Endothelial cell of umbilical vein (primary cell): ENCODE measurements around the gene KLLN. TPM values are rescaled to one million over a fixed set of nuclear protein-coding genes. Genes with fewer than 3 reads are reported as not detected.
A peak's percentile ranks its signal among the peaks of the same experiment; 100 is the strongest.

Experiments used
- BruUV-seq: library from RNA; stranded (reverse); fragments of 400-500 nt; replicated peaks from 2 replicates; lab custom pipeline; 2021; lab: Mats Ljungman, UMichigan
- CTCF ChIA-PET: fragments of 300-600, 350-600 bp; sonication (Branson Sonifier 250); formaldehyde crosslinking; loops from one replicate; lab custom pipeline; 2021; ENCODE audit warnings: antibody characterized with exemption, inconsistent platforms; lab: Charles Lee
- POLR2A ChIA-PET: fragments of 300-600, 350-600 bp; sonication (Branson Sonifier 250); formaldehyde crosslinking; loops from one replicate; lab custom pipeline; 2021; ENCODE audit warnings: antibody characterized with exemption, inconsistent platforms; lab: Charles Lee
- DNase-seq: peaks from one replicate; pipeline ENCODE4 v3.0.0-alpha.2; 2011; ENCODE audit warnings: low read depth, low spot score
- FAIRE-seq: peaks from 2 replicates; lab custom pipeline; 2011; peaks lifted over from hg19 to GRCh38; lab: Jason Lieb, UNC
- H2AFZ ChIP-seq: 2 replicates; pipeline ENCODE4 v1.6.0; 2012; ENCODE audit warnings: low read depth, low read length, control low read depth, inconsistent platforms
- H3K27ac ChIP-seq: 2 replicates; pipeline ENCODE4 v1.5.1; 2011; ENCODE audit warnings: low read depth, mild to moderate bottlenecking, control low read depth, low read length, moderate library complexity; ENCODE audit not compliant: insufficient read depth
- H3K27me3 ChIP-seq, 2 experiments: 2 replicates each; pipeline versions ENCODE4 v1.6.0 to v1.6.1; 2011; ENCODE audit warnings: low read length in 2 of 2, mixed read lengths in 1 of 2; ENCODE audit not compliant: control insufficient read depth in 2 of 2, insufficient read depth in 2 of 2
- H3K36me3 ChIP-seq, 2 experiments: 2 replicates in 1 of 2; 3 replicates in 1 of 2; pipeline ENCODE4 v1.5.1; 2011; ENCODE audit warnings: low read length in 2 of 2, mild to moderate bottlenecking in 1 of 2, moderate library complexity in 1 of 2; ENCODE audit not compliant: control insufficient read depth in 2 of 2, insufficient read depth in 2 of 2; ENCODE audit errors: extremely low read depth in 1 of 2
- H3K4me1 ChIP-seq: 3 replicates; pipeline ENCODE4 v1.5.1; 2011; ENCODE audit warnings: mild to moderate bottlenecking, low read length; ENCODE audit not compliant: control insufficient read depth, insufficient read depth; ENCODE audit errors: extremely low read depth
- H3K4me2 ChIP-seq: 2 replicates; pipeline ENCODE4 v1.6.1; 2011; ENCODE audit warnings: low read length, control low read depth, mixed read lengths; ENCODE audit not compliant: insufficient read depth
- H3K4me3 ChIP-seq, 3 experiments: fragments of 200-600 bp in 1 of 3; sonication (generic), shearing (Covaris generic) in 1 of 3; replicated peaks in 1 of 3; 2 replicates each; pipeline ENCODE4 v1.5.1; 2011 to 2016; ENCODE audit warnings: control low read depth in 3 of 3, low read length in 3 of 3, mild to moderate bottlenecking in 2 of 3, inconsistent platforms in 1 of 3, low read depth in 1 of 3, moderate library complexity in 1 of 3; ENCODE audit not compliant: insufficient read depth in 1 of 3
- H3K79me2 ChIP-seq: 2 replicates; pipeline ENCODE4 v1.6.0; 2012; ENCODE audit warnings: low read length, inconsistent platforms; ENCODE audit not compliant: control insufficient read depth, insufficient read depth
- H3K9ac ChIP-seq: replicated peaks from 2 replicates; pipeline ENCODE3; 2011; ENCODE audit warnings: low read length, control low read depth; ENCODE audit not compliant: insufficient read depth; ENCODE audit errors: extremely low read depth
- H3K9me1 ChIP-seq: replicated peaks from 3 replicates; pipeline ENCODE4 v1.6.0; 2011; ENCODE audit warnings: mild to moderate bottlenecking, low read length; ENCODE audit not compliant: control insufficient read depth, insufficient read depth; ENCODE audit errors: extremely low read depth
- H3K9me3 ChIP-seq: replicated peaks from 2 replicates; pipeline ENCODE4 v1.5.1; 2012; ENCODE audit warnings: low read length, inconsistent platforms; ENCODE audit not compliant: control insufficient read depth, insufficient read depth
- H4K20me1 ChIP-seq: replicated peaks from 2 replicates; pipeline ENCODE3; 2011; ENCODE audit warnings: mild to moderate bottlenecking, low read length; ENCODE audit not compliant: control insufficient read depth, insufficient read depth; ENCODE audit errors: extremely low read depth
- EZH2 ChIP-seq: IDR thresholded peaks from 2 replicates; pipeline ENCODE4 v1.6.1; 2012; ENCODE audit warnings: borderline replicate concordance, low read depth, mild to moderate bottlenecking, moderate library complexity, low read length, inconsistent platforms; ENCODE audit not compliant: severe bottlenecking
- FOS ChIP-seq: IDR thresholded peaks from 2 replicates; pipeline ENCODE4 v1.6.1; 2011; ENCODE audit warnings: mild to moderate bottlenecking, low read length, moderate library complexity, borderline replicate concordance; ENCODE audit not compliant: insufficient read depth
- GATA2 ChIP-seq: IDR thresholded peaks from 2 replicates; pipeline ENCODE4 v1.7.0; 2011; ENCODE audit warnings: low read depth, mild to moderate bottlenecking, moderate library complexity, mixed read lengths, low read length; ENCODE audit not compliant: insufficient read length, insufficient read depth
- JUN ChIP-seq: IDR thresholded peaks from 2 replicates; pipeline ENCODE4 v1.6.1; 2011; ENCODE audit warnings: borderline replicate concordance, low read depth; ENCODE audit not compliant: insufficient read length, insufficient read depth
- MYC ChIP-seq: IDR thresholded peaks from one replicate; pipeline ENCODE4 v1.6.1; 2011; ENCODE audit warnings: mild to moderate bottlenecking, low read depth, low read length
- POLR2A ChIP-seq: IDR thresholded peaks from 2 replicates; pipeline ENCODE4 v1.6.1; 2012; ENCODE audit warnings: low read depth, mild to moderate bottlenecking, control low read depth, low read length
- POLR2AphosphoS5 ChIP-seq: IDR thresholded peaks from 2 replicates; pipeline ENCODE4 v1.6.1; 2012; ENCODE audit warnings: low read depth, mild to moderate bottlenecking, control low read depth, low read length, moderate library complexity; ENCODE audit not compliant: insufficient read depth
- dilution Hi-C: fragments of 300-500 bp; cut with MboI; formaldehyde crosslinking; loops from one replicate; pipeline ENCODE4 v1.15.0; 2019; ENCODE audit warnings: low sequenced_read_pairs; ENCODE audit not compliant: extremely low pct_ligation_motif_present
- intact Hi-C: fragments of 100-400 bp; cut with micrococcal nuclease; formaldehyde crosslinking; loops from one replicate; pipeline ENCODE4 v1.10.0; 2022
- polyA plus RNA-seq, 4 experiments: library from polyadenylated mRNA; depleted of rRNA in 3 of 4; stranded (reverse) in 3 of 4; unstranded in 1 of 4; fragments of >200 nt; gene quantifications; 2 replicates each; pipeline versions ENCODE4 v1.2.1 to v1.2.3, GENCODE V29; 2011 to 2012; ENCODE audit warnings: missing spikeins in 1 of 4
- total RNA-seq: library from RNA; stranded (reverse); gene quantifications from 2 replicates; pipeline ENCODE4 v1.2.3, GENCODE V29; 2021
- TF ChIP-seq, protein P1 (sequence below): IDR thresholded peaks from 2 replicates; pipeline ENCODE4 v1.6.1; 2011; ENCODE audit not compliant: insufficient read depth, insufficient read length
- TF ChIP-seq, protein P2 (sequence below), 2 donors: IDR thresholded peaks; 1 replicate in 1 of 2; 2 replicates in 1 of 2; pipeline ENCODE4 v1.5.1; 2011; ENCODE audit warnings: low read length in 2 of 2, mild to moderate bottlenecking in 2 of 2, moderate library complexity in 2 of 2, control low read depth in 1 of 2, inconsistent platforms in 1 of 2, low read depth in 1 of 2; ENCODE audit not compliant: insufficient read depth in 1 of 2; ENCODE audit errors: extremely low read depth in 1 of 2

Gene KLLN
- total and polyA plus RNA-seq, 2 donors (not counting 3 experiments of a cell fraction or from before 2014, with no cell fraction given), result 0.14 to 0.31 TPM

DNA sequence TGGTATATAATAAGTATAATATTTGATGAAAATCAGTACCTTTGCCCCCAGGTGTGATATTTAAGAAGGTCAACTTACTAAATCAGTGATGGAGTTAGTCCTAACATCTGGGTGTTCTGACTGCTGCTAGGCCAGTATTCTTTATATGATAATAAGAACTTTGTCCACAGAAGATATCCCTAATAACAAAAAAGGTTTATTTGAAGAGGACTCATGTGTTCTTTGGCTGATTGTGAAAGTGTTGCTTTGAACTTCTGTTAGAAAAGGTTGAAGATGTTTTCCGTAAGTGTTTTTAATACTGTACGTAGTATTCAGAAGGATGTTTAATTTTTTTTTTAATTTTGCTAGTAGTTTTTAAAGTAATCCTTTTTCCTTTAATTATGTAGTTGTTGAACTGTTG, 10.3 kb upstream of the KLLN start:
- Histone ChIP-seq H4K20me1 (peaks cover 6% of the 10 kb centered on the region), H3K4me2 (peak overlapping the region; percentile 90)
- POLR2A ChIA-PET, result no interaction called here

DNA sequence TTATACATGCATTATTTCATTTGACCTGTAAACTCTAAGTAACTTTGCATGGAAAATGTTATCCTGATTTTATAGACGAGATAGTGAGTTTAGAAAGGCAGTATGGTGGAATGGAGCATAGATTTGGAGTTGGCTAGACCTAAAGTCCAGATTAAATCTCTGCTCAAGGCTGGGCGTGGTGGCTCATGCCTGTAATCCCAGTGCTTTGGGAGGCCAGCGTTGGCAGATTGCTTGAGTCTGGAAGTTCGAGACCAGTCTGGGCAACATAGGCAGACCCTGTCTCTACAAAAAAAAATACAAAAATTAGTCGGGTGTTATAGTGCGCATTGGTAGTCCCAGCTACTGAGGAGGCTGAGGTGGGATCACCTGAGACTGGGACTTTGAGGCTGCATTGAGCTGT, 9.5 kb upstream of the KLLN start:
- peaks cover 6% of the 10 kb centered on the region for H4K20me1 ChIP-seq
- dilution Hi-C loops (loop anchor here (25.0 kb wide), 1 partner anchor 689 kb away; no protein-coding TSS in a partner anchor), intact Hi-C loops (no loop called here)
- H3K79me2 ChIP-seq, result peaks cover 86% of the 10 kb centered on the region
- POLR2A ChIA-PET, result no interaction called here
- no peak for DNase-seq
- H3K4me1 ChIP-seq, result peaks cover 23% of the 10 kb centered on the region
- H3K4me2 ChIP-seq, result no peak overlapping the region
- no peak overlapping the region for H3K27ac ChIP-seq
- no peaks in the 10 kb centered on the region for H3K36me3 ChIP-seq
- no peak overlapping the region for H2AFZ ChIP-seq
- CTCF ChIA-PET, result interaction anchor here (1.5 to 1.8 kb wide), 2 partner anchors 10 to 516 kb away, joined by 5 to 8 read pairs; no protein-coding TSS in a partner anchor
- H3K27me3 ChIP-seq, result no peaks in the 10 kb centered on the region
- FAIRE-seq, result no peak
- H3K4me3 ChIP-seq, result no peak overlapping the region
- BruUV-seq, result no TSS peak
- TF ChIP-seq JUN (no peak), GATA2 (no peak), POLR2A (no peak), MYC (no peak), EZH2 (no peak), FOS (no peak), POLR2AphosphoS5 (no peak)
- TF ChIP-seq, protein P1, sequence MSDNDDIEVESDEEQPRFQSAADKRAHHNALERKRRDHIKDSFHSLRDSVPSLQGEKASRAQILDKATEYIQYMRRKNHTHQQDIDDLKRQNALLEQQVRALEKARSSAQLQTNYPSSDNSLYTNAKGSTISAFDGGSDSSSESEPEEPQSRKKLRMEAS, result no peak
- TF ChIP-seq, protein P2, sequence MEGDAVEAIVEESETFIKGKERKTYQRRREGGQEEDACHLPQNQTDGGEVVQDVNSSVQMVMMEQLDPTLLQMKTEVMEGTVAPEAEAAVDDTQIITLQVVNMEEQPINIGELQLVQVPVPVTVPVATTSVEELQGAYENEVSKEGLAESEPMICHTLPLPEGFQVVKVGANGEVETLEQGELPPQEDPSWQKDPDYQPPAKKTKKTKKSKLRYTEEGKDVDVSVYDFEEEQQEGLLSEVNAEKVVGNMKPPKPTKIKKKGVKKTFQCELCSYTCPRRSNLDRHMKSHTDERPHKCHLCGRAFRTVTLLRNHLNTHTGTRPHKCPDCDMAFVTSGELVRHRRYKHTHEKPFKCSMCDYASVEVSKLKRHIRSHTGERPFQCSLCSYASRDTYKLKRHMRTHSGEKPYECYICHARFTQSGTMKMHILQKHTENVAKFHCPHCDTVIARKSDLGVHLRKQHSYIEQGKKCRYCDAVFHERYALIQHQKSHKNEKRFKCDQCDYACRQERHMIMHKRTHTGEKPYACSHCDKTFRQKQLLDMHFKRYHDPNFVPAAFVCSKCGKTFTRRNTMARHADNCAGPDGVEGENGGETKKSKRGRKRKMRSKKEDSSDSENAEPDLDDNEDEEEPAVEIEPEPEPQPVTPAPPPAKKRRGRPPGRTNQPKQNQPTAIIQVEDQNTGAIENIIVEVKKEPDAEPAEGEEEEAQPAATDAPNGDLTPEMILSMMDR (IDR thresholded peaks at IDR 0.05; ENCODE audit: extremely low read depth in 1 of 2, insufficient read depth in 1 of 2, low read depth in 1 of 2, low read length in 2 of 2), result no peak
- no peaks in the 10 kb centered on the region for H3K9me3 ChIP-seq
- no peaks in the 10 kb centered on the region for H3K9me1 ChIP-seq
- no peak overlapping the region for H3K9ac ChIP-seq

More for the DNA sequence above, 10.3 kb upstream of the KLLN start:
- H3K79me2 ChIP-seq, result peaks cover 84% of the 10 kb centered on the region
- intact Hi-C loops (no loop called here), dilution Hi-C loops (loop anchor here (25.0 kb wide), 1 partner anchor 689 kb away; no protein-coding TSS in a partner anchor)
- H3K9me3 ChIP-seq, result no peaks in the 10 kb centered on the region
- no peak overlapping the region for H3K9ac ChIP-seq
- no peaks in the 10 kb centered on the region for H3K9me1 ChIP-seq
- H3K27ac ChIP-seq, result no peak overlapping the region
- H3K4me3 ChIP-seq, result no peak overlapping the region
- DNase-seq (no peak), FAIRE-seq (no peak)
- CTCF ChIA-PET, result interaction anchor here (1.8 to 2.3 kb wide), 3 partner anchors 11 to 516 kb away, joined by 5 to 10 read pairs (median 9); partner anchors contain the start of genes KLLN and PTEN
- H3K36me3 ChIP-seq, result no peaks in the 10 kb centered on the region
- H3K4me1 ChIP-seq, result peaks cover 22% of the 10 kb centered on the region
- H2AFZ ChIP-seq, result no peak overlapping the region
- TF ChIP-seq MYC (no peak), FOS (no peak), JUN (no peak), POLR2A (no peak), EZH2 (no peak)
- TF ChIP-seq, protein P2 (IDR thresholded peaks at IDR 0.05; ENCODE audit: extremely low read depth in 1 of 2, insufficient read depth in 1 of 2, low read depth in 1 of 2, low read length in 2 of 2), result no peak
- no peaks in the 10 kb centered on the region for H3K27me3 ChIP-seq
- BruUV-seq, result no TSS peak
